Adipocyte (in vitro differentiated cells): Measurements from ENCODE around the gene MMP28.

ENCODE experiments used
- DNase-seq: peaks from one replicate; pipeline ENCODE4 v3.0.0-alpha.2; 2015; ENCODE audit warnings: low read depth
- H3K27me3 ChIP-seq: replicated peaks from 2 replicates; pipeline ENCODE4 v1.7.0; 2013; ENCODE audit warnings: mild to moderate bottlenecking, low read length, moderate library complexity; ENCODE audit not compliant: control insufficient read depth, insufficient read depth
- H3K36me3 ChIP-seq: 2 replicates; pipeline ENCODE4 v1.7.0; 2013; ENCODE audit warnings: low read length, mild to moderate bottlenecking, moderate library complexity; ENCODE audit not compliant: control insufficient read depth, insufficient read depth, severe bottlenecking
- H3K4me1 ChIP-seq: 2 replicates; pipeline ENCODE4 v1.7.0; 2013; ENCODE audit warnings: mild to moderate bottlenecking, low read length, moderate library complexity; ENCODE audit not compliant: control insufficient read depth, insufficient read depth
- H3K4me3 ChIP-seq: 2 replicates; pipeline ENCODE4 v1.7.0; 2013; ENCODE audit warnings: mild to moderate bottlenecking, low read length, moderate library complexity
- H3K9ac ChIP-seq: 2 replicates; pipeline ENCODE4 v1.7.0; 2013; ENCODE audit warnings: mild to moderate bottlenecking, low read length, moderate library complexity
- H3K9me3 ChIP-seq: 2 replicates; pipeline ENCODE4 v1.7.0; 2013; ENCODE audit warnings: mild to moderate bottlenecking, low read length, moderate library complexity; ENCODE audit not compliant: control insufficient read depth

The MMP28 gene

GRCh38 chr17:35795007-35795870 is at the start of gene MMP28:
Gene MMP28 (minus strand): TSS chr17:35795641. CDS start chr17:35795377, 264 bp downstream.
- peaks cover 27% of the 10 kb centered on the region for H3K4me1 ChIP-seq
- H3K27me3 ChIP-seq = peaks cover 66% of the 10 kb centered on the region
- DNase-seq = peak; percentile 63
- peak within 1 kb of the TSS; percentile 13 for H3K9ac ChIP-seq
- H3K36me3 ChIP-seq = no peaks in the 10 kb centered on the region
- H3K4me3 ChIP-seq = peak within 1 kb of the TSS; percentile 68
- H3K9me3 ChIP-seq = peaks cover 6% of the 10 kb centered on the region

GRCh38 chr17:35844547-35844946 is 49.1 kb upstream of the MMP28 start:
- DNase-seq = no peak
- H3K9ac ChIP-seq = no peak overlapping the region
- H3K27me3 ChIP-seq = no peaks in the 10 kb centered on the region
- H3K9me3 ChIP-seq = no peaks in the 10 kb centered on the region
- peaks cover 25% of the 10 kb centered on the region for H3K4me1 ChIP-seq
- H3K4me3 ChIP-seq = no peak overlapping the region
- peaks cover 85% of the 10 kb centered on the region for H3K36me3 ChIP-seq

GRCh38 chr17:35843698-35844097 is 48.3 kb upstream of the MMP28 start:
- Histone ChIP-seq H3K9me3 (no peaks in the 10 kb centered on the region), H3K9ac (no peak overlapping the region), H3K4me3 (no peak overlapping the region), H3K4me1 (peaks cover 25% of the 10 kb centered on the region), H3K27me3 (no peaks in the 10 kb centered on the region), H3K36me3 (peaks cover 85% of the 10 kb centered on the region)
- DNase-seq = no peak

GRCh38 chr17:35842239-35842638 is 46.8 kb upstream of the MMP28 start:
- Histone ChIP-seq H3K27me3 (no peaks in the 10 kb centered on the region), H3K4me1 (peaks cover 18% of the 10 kb centered on the region), H3K36me3 (peaks cover 86% of the 10 kb centered on the region), H3K9me3 (no peaks in the 10 kb centered on the region), H3K9ac (no peak overlapping the region), H3K4me3 (no peak overlapping the region)
- DNase-seq = no peak

GRCh38 chr17:35841505-35841904 is 46.1 kb upstream of the MMP28 start:
- H3K9ac ChIP-seq = no peak overlapping the region
- H3K4me1 ChIP-seq = peaks cover 10% of the 10 kb centered on the region
- H3K9me3 ChIP-seq = no peaks in the 10 kb centered on the region
- H3K27me3 ChIP-seq = no peaks in the 10 kb centered on the region
- no peak overlapping the region for H3K4me3 ChIP-seq
- H3K36me3 ChIP-seq = peaks cover 91% of the 10 kb centered on the region
- DNase-seq = peak; percentile 15

- Histone ChIP-seq H3K36me3 (peaks cover 94% of the 10 kb centered on the region), H3K4me1 (peaks cover 6% of the 10 kb centered on the region), H3K27me3 (no peaks in the 10 kb centered on the region), H3K4me3 (no peak overlapping the region), H3K9me3 (no peaks in the 10 kb centered on the region), H3K9ac (no peak overlapping the region)
- no peak for DNase-seq
Observed at GRCh38 chr17:35841101-35841500, 45.7 kb upstream of the MMP28 start.

GRCh38 chr17:35825206-35825605 is 29.8 kb upstream of the MMP28 start:
- Histone ChIP-seq H3K36me3 (peaks cover 81% of the 10 kb centered on the region), H3K4me1 (no peaks in the 10 kb centered on the region)
- no peak for DNase-seq

GRCh38 chr17:35821308-35821707 is 25.9 kb upstream of the MMP28 start:
- H3K9ac ChIP-seq = no peak overlapping the region
- H3K4me3 ChIP-seq = no peak overlapping the region
- no peaks in the 10 kb centered on the region for H3K9me3 ChIP-seq
- no peaks in the 10 kb centered on the region for H3K4me1 ChIP-seq
- no peaks in the 10 kb centered on the region for H3K27me3 ChIP-seq
- no peak for DNase-seq
- H3K36me3 ChIP-seq = peaks cover 77% of the 10 kb centered on the region

More at GRCh38 chr17:35825206-35825605, 29.8 kb upstream of the MMP28 start:
- no peak overlapping the region for H3K9ac ChIP-seq
- no peaks in the 10 kb centered on the region for H3K27me3 ChIP-seq
- no peak overlapping the region for H3K4me3 ChIP-seq
- H3K9me3 ChIP-seq = no peaks in the 10 kb centered on the region

GRCh38 chr17:35819455-35819854 is 24.0 kb upstream of the MMP28 start:
- H3K36me3 ChIP-seq = peaks cover 64% of the 10 kb centered on the region
- H3K9me3 ChIP-seq = no peaks in the 10 kb centered on the region
- H3K9ac ChIP-seq = no peak overlapping the region
- no peak for DNase-seq
- H3K4me3 ChIP-seq = no peak overlapping the region
- no peaks in the 10 kb centered on the region for H3K4me1 ChIP-seq
- no peaks in the 10 kb centered on the region for H3K27me3 ChIP-seq

- peaks cover 45% of the 10 kb centered on the region for H3K36me3 ChIP-seq
- DNase-seq = no peak
- H3K4me3 ChIP-seq = no peak overlapping the region
- H3K9ac ChIP-seq = no peak overlapping the region
- H3K4me1 ChIP-seq = peaks cover under 1% of the 10 kb centered on the region
- no peaks in the 10 kb centered on the region for H3K9me3 ChIP-seq
- no peaks in the 10 kb centered on the region for H3K27me3 ChIP-seq
Observed at GRCh38 chr17:35817196-35817595, 21.8 kb upstream of the MMP28 start.

- Histone ChIP-seq H3K9me3 (no peaks in the 10 kb centered on the region), H3K27me3 (no peaks in the 10 kb centered on the region), H3K4me1 (peaks cover 6% of the 10 kb centered on the region), H3K4me3 (no peak overlapping the region), H3K9ac (no peak overlapping the region), H3K36me3 (peaks cover 40% of the 10 kb centered on the region)
- DNase-seq = no peak
Observed at GRCh38 chr17:35816723-35817122, 21.3 kb upstream of the MMP28 start.
